GM18907 (cell line): ENCODE results near the gene CEP97.

Experiments
- ATAC-seq: cut with Tn5 transposase; IDR thresholded peaks from one replicate; pipeline ENCODE4 v1.9.1; 2021; ENCODE audit warnings: mild to moderate bottlenecking, moderate library complexity; ENCODE audit not compliant: unreplicated experiment

The CEP97 gene

GRCh38 chr3:101811875-101812274 is 87.5 kb downstream of the CEP97 start:
- no peak for ATAC-seq

GRCh38 chr3:101812895-101813294 is 88.5 kb downstream of the CEP97 start:
- ATAC-seq = no peak

GRCh38 chr3:101813817-101814440 is 89.5 kb downstream of the CEP97 start:
- no peak for ATAC-seq

- ATAC-seq = no peak
These were observed 90.4 kb downstream of the CEP97 start for GRCh38 chr3:101814835-101815234.

- ATAC-seq = no peak
These were observed 92.1 kb downstream of the CEP97 start for GRCh38 chr3:101816215-101817149.

GRCh38 chr3:101817992-101818391 is 93.6 kb downstream of the CEP97 start:
- ATAC-seq = no peak

- ATAC-seq = peak; percentile 62
These were observed 95.3 kb downstream of the CEP97 start for GRCh38 chr3:101819649-101820206.
